GM18951 (cell line): ENCODE results near the gene USP20.
A peak's percentile ranks its signal among the peaks of the same experiment; 100 is the strongest.

Experiments used
- POLR2A ChIP-seq: IDR thresholded peaks from 4 replicates; pipeline ENCODE4 v1.6.1; 2011; ENCODE audit warnings: mild to moderate bottlenecking; ENCODE audit not compliant: insufficient read length, insufficient read depth; ENCODE audit errors: extremely low read depth
- in situ Hi-C: fragments of 300-500 bp; cut with MboI; formaldehyde crosslinking; loops from one replicate; pipeline ENCODE4 v1.12.0; 2022; ENCODE audit warnings: low sequenced_read_pairs, mixed read lengths, inconsistent platforms; ENCODE audit not compliant: unreplicated experiment

Gene USP20

GRCh38 chr9:129811967-129812363 lies 23.3 kb upstream of the USP20 start:
- TF ChIP-seq POLR2A, result no peak
- in situ Hi-C loops, result no loop called here

GRCh38 chr9:129812385-129812784 lies 22.9 kb upstream of the USP20 start:
- no peak for TF ChIP-seq POLR2A

GRCh38 chr9:129813661-129814060 lies 21.6 kb upstream of the USP20 start:
- no peak for TF ChIP-seq POLR2A
- in situ Hi-C loops, result no loop called here

More at GRCh38 chr9:129812385-129812784, 22.9 kb upstream of the USP20 start:
- in situ Hi-C loops, result no loop called here

GRCh38 chr9:129814432-129815223 lies 20.6 kb upstream of the USP20 start:
- in situ Hi-C loops, result no loop called here
- no peak for TF ChIP-seq POLR2A

GRCh38 chr9:129815278-129815677 lies 20.0 kb upstream of the USP20 start:
- in situ Hi-C loops, result no loop called here
- no peak for TF ChIP-seq POLR2A

GRCh38 chr9:129816501-129817435 lies 18.5 kb upstream of the USP20 start:
- TF ChIP-seq POLR2A, result no peak
- in situ Hi-C loops, result no loop called here

- TF ChIP-seq POLR2A, result no peak
These were observed 12.2 kb upstream of the USP20 start for GRCh38 chr9:129822898-129823541.

GRCh38 chr9:129823542-129823934 lies 11.7 kb upstream of the USP20 start:
- in situ Hi-C loops, result no loop called here
- TF ChIP-seq POLR2A, result no peak

More at GRCh38 chr9:129822898-129823541, 12.2 kb upstream of the USP20 start:
- in situ Hi-C loops, result no loop called here

GRCh38 chr9:129823935-129824601 lies 11.2 kb upstream of the USP20 start, which contains the start of gene TOR1A:
TOR1A (minus strand) TSS chr9:129824136; CDS start chr9:129824085, 51 bp downstream.
- peak; percentile 90 for TF ChIP-seq POLR2A
- in situ Hi-C loops, result no loop called here

- in situ Hi-C loops, result no loop called here
- no peak for TF ChIP-seq POLR2A
These were observed 8.9 kb upstream of the USP20 start for GRCh38 chr9:129826344-129826743.

GRCh38 chr9:129826759-129827158 lies 8.5 kb upstream of the USP20 start:
- no peak for TF ChIP-seq POLR2A
- in situ Hi-C loops, result no loop called here

- in situ Hi-C loops, result no loop called here
- no peak for TF ChIP-seq POLR2A
These were observed 7.2 kb upstream of the USP20 start for GRCh38 chr9:129828051-129828450.
